Pulmonary artery endothelial cell (primary cell): ENCODE measurements around the gene EMC10. TPM values are rescaled to one million over a fixed set of nuclear protein-coding genes. Genes with fewer than 3 reads are reported as not detected.
"Not testable (repeated sequence)": the region's sequence is repeated elsewhere in the genome, so short reads cannot be mapped to it uniquely, and the experiment has no call there.

Source experiments
- DNase-seq: peaks from one replicate; pipeline ENCODE4 v3.0.0-alpha.2; 2011; ENCODE audit warnings: low read depth, low spot score
- total RNA-seq: library from RNA; depleted of rRNA; stranded (reverse); fragments of >200 nt; gene quantifications from 2 replicates; pipeline ENCODE4 v1.2.3, GENCODE V29; 2014

Gene EMC10
- total RNA-seq, 1 donor from 2014 or later: 74.2 TPM

DNA sequence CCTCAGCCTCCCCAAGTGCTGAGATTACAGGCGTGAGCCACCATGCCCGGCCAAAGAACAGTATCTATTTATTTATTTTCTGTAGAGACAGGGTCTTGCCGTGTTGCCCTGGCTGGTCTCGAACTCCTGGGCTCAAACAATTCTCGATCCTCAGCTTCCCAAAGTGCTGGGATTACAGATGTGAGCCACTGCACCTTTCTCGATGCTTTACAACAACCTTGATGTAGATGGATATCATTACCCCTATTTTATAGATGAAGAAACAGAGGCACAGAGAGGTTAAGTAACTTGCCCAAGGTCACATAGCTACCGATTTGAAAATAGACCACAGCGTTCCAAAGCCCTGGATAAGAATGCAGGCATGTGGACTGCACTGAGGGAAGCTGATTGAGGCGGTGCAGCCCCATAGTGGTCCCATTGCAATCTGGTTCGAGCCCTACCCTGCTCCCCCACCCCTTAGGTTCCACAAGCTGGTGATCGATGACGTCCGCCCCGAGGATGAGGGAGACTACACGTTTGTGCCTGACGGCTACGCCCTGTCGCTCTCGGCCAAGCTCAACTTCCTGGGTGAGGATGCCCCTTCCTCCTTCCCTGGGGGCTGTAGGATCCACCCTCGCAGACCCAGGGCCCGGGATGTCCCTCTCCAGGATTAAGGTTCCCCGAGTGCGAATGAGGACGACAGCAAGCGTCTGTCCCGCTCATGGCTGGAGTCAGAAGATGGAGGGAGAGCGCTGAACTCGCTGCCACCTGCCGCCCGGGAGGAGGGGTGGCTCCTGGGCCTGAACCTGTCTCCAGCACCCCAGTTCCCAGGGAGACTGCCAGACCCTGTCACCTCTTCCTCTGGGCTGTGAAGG lies 25.7 kb upstream of the EMC10 start:
- no peak for DNase-seq

DNA sequence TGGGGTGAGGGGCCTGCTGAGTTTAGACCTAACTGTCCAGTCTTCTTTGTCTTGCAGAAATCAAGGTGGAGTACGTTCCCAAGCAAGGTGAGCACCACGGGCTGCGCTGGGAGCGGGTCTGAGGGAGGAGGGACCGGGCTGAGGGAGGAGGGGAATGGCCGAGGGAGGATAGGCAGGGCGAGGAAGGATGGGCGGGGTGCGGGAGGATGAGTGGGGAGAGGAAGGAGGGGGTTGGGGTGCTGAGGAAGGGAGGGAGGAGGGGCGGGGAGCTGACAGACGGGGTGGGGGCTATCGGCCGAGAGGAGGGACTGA lies 25.1 kb upstream of the EMC10 start:
- no peak for DNase-seq

DNA sequence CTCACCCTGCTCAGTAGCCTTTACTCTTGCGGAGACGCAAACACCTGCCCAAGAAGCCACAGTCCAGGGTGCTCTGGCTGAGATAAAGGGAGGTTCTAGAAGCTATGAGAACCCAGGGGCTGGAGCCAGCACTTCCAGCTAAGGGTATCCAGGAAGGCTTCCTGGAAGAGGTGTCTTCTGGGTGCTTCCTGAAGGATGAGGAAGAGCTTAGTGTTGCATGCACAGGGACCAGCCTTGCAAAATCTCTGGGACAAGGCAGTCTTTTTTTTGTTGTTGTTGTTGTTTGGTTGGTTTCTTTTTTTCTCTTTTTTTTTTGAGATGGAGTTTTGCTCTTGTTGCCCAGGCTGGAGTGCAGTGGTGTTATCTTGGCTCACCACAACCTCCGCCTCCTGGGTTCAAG lies 23.1 kb upstream of the EMC10 start:
- no peak for DNase-seq

DNA sequence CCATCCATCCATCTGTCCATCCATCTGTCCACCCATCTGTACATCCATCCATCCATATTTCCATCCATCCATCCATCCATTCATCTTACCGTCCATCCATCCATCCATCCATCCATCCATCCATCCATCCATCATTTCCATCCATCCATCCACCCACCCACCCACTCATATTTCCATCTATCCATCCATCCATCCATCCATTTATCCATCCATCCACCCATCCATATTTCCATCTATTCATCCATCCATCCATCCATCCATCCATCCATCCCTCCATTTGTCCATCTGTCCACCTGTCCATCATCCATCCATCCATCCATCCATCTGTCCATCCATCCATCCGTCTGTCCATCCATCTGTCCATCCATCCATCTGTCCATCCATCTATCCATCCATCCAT lies 20.3 kb upstream of the EMC10 start:
- no peak for DNase-seq

DNA sequence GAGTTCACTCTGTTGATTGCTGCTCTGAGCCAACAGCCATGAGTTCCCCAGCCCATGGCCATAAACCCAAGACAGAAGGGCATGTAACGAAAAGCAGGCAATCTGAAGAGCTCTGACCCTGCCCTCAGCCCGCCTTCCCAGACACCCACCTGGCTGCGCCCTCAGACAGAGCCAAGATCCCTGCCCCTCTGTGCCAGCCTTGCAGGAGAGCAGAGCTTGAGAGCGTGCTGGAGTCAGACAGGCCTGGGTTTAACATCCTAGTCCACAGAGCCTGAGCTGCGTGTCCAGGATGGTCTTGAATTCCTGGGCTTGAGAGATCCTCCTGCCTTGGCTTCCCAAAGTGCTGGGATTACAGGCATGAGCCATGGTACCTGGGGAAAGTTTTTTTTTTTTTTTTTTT lies 19.0 kb upstream of the EMC10 start:
- no peak for DNase-seq

DNA sequence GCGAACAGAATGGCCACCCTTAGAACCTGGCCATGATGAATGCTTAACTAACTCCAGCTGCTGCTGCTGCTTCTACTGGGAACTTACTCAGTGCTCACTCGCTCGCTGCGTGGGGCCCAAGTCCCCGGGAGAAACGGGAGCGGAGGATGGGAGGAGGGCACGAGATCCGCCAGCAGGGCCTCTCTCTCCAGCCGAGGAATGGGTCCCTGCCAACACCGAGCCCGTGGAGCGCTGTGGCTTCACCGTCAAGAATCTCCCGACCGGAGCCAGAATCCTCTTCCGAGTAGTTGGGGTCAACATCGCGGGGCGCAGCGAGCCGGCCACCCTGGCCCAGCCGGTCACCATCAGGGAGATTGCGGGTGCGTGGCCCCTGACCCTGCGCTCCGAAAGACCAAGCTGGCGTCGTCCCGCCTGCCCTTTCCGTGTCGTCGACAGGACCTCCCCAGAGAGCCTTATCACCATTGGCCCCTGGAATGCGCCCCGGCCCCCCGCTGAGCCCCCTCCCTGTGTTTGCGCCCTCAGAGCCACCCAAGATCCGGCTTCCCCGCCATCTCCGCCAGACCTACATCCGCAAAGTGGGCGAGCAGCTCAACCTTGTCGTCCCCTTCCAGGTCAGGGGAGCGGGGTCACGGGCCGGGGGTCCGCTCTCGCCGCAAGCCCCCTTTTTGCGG lies 17.8 kb upstream of the EMC10 start:
- no peak for DNase-seq

DNA sequence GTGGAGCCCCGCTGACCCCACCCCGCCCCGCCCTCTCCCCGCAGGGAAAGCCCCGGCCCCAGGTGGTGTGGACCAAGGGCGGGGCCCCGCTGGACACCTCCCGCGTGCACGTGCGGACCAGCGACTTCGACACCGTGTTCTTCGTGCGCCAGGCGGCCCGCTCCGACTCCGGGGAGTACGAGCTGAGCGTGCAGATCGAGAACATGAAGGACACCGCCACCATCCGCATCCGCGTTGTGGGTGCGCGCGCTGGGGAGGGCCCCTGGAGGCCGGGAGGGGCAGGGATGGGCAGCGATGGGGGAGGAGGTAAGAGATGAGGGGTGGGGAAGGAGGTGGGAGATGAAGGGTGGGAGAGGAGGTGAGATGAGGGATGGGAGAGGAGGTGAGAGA lies 17.2 kb upstream of the EMC10 start:
- DNase-seq: no peak

DNA sequence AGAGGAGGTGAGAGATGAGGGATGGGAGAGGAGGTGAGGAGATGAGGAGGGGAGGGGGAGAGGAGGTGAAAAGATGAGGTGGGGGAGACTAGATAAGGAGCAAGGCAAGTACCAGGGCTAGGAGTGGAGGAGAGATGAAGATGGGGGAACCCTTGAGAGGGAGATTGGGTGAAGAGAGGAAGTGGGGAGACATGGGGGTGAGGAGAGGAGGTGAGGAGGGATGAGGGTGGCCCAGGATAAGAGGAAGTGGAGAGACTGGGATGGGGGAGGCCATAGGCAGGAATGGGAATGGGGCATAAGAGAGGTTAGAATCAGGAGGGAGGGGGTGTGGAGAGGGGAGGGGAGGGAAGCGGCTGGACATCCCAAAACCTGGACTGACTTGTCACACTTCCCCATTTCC lies 16.7 kb upstream of the EMC10 start:
- DNase-seq: no peak

DNA sequence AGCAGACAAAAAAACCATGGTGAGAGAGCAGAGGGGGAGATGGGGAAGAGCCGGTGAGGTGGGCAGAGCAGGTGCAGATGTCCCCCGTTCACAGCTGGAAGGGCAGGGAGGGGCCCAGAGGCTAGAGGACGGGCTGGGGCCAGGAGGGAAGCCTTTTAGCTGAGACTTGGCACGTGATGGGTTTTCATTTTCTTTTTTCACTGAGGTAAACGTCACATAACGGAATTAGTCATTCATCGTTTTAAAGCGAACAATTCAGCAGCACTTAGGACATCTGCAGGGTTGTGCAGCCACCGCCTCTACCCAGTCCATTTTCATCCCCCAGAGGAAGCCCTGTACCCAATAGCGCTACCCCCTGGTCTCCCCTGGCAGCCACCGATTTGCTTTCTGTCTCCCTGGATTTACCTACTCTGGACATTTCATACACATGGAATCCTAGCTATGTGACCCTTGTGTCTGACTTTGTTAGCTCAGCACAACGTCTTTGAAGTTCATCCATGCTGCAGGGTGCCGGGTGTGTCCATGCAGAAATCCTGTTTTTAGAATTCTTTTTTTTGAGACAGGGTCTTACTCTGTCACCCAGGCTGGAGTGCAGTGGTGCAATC lies 16.0 kb upstream of the EMC10 start:
- no peak for DNase-seq

DNA sequence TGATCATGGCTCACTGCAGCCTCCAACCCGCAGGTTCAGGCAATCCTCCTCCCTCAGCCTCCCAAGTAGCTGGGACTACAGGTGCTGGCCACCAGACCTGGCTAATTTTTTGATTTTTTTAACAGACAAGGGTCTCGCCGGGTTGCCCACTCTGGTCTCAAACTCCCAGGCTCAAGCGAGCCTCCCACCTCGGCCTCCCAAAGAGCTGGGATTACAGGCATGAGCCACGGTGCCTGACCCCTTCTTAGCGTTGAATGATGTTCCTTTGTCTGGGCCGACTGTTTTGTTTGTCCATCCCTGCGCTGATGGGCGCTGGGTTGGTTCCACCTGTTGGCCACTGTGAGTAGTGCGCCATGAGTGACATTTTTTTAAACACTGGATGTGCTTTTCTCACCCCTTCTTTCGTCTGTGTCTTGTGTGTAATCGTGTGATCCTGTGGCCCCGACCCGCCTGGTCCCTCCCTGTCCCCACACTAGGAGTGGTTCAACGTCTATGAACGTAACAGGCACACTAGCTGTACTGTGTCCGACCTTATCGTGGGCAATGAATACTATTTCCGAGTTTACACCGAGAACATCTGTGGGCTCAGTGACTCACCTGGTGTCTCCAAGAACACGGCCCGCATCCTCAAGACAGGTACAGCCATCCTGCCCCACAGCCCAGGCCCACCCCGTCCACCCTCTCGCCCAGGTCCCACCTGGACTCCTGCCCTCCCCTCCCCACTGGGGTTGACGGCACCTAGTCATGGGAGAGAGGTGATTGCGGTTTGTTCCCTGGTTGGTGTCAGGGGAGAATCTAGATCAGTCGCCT lies 15.0 kb upstream of the EMC10 start:
- no peak for DNase-seq

DNA sequence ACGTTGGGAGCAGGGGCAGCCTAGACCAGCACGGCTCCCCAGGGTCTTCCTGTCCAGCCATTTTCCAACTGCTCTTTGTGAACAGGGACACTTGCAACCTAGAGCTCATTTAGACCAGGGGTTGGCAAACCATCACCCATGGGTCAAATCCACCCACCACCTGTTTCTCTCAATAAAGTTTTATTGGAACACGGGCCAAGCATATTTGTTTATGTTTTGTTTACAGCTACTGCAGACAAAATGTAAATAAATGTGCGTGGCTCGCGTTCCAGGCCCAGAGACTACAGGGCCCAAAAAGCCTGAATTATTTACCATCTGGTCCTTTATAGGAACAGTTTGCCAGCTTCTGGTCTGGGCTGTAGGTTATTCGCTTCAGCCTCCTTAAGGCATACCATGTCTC lies 13.3 kb upstream of the EMC10 start:
- no peak for DNase-seq

DNA sequence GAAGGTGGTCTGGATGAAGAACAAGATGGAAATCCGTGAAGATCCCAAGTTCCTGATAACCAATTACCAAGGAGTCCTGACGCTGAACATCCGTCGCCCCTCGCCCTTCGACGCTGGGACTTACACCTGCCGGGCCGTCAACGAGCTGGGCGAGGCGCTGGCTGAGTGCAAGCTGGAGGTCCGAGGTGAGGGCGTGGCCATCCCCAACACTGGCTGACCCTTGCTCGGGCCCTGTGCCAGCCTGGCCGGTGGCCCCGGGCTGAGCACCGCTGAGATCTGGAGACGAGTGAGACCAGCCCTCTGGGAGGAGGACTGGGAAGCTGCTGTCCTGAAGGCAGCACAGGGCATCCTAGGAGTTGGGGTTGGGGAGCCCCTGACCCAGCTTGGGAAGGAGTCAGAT lies 12.0 kb upstream of the EMC10 start:
- DNase-seq: no peak

DNA sequence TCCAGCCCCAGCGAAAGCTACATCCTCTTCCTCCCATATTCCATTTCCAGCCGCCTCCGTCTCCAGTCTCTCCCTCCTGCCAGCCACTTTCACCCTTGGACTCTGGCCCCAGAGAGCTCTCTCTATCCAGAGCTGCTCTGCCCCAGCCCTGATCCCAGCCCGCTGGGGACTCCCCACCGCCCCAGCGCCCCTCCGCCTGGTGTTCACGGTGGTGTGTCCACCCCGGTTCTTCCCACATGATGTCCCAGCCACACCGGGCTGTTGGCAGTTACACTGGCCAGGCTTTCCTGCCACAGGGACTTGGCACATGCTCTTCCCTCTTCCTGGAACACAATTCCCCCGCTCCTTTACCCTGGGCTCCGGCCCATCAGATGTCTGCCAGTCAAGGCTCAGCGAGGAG lies 11.3 kb upstream of the EMC10 start:
- DNase-seq: no peak

DNA sequence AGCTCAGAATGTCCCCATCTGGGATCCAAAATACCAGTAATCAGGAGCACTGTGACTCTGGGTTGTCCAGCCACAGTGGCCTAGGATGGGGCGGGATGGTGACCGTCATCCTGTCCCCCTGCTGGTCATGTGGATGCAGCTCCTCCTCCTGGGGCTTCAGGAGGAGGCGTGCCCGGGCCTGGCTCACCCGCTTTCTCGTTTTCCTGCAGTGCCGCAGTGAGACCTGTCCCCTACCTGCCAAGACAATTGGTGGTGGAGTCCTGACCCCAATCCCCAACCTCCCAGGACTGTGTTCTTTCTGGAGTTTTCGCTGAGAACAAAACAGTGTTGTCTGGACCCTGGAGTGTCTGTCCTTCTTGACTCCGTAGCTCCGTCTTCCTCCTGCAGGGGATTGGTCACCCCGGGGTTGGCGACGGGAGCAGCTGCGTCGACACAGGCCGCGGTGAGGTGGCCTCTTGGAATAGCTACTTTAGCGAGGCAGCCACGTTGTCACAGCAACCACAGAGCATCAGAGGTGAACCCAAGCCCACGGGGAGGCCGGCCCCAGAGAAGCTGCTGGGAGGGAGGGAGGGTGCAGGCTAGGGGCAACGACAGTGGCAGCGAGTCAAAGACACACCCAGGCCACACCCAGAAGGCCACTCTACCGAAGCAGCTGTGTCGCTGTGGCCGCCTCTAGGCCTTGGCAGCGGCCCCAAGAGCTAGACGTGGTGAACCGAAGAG lies 10.2 kb upstream of the EMC10 start:
- no peak for DNase-seq

DNA sequence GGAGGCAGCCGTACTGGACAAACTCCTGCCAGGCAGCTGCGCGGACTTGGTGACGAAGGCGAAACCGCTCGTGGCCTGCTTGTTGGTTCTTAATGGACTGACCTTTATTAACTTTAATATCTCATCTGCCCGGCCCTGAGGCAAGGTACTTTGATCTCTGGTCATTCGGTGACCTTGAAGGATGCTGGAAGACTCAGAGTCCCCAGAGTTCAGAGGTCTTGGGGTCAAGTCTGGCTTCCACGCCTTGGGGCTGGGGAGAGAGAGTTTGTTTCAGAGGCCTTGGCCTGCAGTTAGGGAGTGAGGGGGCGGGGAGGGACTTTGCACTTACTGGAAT lies 9.6 kb upstream of the EMC10 start:
- no peak for DNase-seq

DNA sequence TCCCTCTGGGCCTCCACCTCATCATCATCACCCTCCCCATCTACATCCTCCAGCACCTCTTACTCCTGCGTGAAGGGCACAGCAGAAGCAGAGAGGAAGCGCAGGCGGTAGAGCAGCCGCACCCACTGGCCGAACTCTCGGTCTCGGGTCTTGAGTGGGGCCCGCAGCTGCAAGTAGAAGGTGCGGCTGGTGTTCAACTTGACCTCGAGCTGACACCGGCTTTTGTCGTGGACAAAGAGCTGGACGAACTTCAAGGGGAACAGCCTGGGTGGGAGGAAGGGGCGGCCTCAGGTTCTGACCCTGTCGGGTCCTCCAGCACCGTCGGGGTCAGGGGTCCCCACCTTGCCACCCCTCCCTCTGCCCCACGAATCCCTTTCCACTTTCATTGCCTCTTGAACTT lies 8.7 kb upstream of the EMC10 start:
- no peak for DNase-seq

DNA sequence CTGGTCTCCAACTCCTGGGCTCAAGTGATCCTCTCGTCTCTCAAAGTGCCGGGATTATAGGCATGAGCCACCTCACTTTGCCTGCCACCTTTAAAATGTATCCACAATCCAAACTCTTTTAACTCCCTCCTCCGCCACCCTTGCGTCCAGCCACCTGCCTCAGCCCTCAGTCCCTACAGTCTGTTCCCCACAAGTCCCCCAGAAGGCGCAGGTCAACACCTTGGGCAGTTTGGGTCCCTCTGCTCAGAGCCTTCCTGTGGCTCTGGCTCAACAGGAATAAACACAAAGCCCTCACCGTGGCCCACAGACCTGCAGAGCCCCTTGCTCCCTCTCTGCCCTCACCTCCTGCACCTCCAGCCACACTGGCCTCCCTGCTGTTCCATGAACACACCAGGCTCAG lies 7.5 kb upstream of the EMC10 start:
- DNase-seq: no peak

DNA sequence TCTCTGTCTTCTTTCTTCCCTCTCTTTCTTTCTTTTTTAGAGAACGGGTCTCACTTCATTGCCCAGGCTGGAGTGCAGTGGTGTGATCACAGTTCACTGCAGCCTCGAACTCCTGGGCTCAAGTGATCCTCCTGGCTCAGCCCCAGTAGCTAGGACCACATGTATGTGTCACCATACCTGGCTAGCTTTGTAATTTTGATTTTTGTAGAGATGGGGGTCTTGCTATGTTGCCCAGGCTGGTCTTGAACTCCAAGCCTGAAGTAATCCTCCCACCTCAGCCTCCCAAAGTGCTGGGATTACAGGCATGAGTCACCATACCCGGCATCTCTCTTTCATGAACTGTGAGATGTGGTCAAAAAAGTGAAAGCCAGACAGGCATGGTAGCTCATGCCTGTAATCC lies 3.0 kb upstream of the EMC10 start:
- DNase-seq: not testable (repeated sequence)

DNA sequence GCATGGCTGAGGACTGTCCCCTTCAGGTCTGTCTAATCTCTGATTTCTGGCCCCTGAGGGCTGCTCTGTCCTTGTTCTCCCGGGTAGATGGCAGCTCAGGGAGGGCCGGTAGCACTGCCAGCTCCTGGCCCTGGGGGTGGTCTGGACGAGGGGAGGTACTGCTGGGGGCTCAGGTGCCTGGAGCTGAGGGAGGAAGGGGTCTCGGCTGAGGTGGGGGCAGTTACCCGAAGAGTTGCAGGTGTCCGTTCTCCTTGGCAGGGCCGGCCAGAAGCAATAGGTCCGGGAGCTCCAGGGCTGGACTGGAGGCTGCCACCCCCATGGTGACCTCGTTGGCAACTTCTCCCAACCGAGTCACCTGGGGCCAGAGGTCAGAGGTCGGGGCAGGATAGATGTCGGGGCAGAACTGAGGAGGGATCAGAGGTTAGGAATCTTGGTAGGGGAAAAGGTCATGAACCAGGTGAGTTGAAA lies 1.2 kb upstream of the EMC10 start:
- DNase-seq: no peak

DNA sequence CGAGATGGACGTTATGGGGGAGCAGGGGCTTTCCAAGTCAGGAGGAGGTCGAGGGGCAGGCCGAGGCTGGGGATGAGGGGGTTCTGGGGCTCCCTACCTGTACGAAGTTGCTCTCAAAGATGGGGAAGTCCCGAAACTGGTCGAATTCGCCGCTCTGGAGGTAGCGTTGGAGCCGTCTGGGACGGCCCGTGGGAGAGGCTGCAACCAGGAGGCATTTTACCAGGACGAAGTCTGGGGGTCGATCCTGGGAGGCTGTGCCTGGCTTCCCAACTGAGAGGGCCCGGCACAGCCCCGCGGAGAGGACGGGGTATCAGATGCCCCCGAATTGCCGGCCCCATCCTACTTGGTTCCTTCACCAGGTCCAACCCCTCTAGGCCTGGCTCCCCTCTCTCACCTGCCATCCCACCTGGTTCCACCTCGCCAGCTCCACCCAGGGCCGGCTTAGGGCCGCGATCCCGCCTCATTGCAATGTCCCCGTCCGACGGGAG lies 527 bp upstream of the EMC10 start:
- no peak for DNase-seq

DNA sequence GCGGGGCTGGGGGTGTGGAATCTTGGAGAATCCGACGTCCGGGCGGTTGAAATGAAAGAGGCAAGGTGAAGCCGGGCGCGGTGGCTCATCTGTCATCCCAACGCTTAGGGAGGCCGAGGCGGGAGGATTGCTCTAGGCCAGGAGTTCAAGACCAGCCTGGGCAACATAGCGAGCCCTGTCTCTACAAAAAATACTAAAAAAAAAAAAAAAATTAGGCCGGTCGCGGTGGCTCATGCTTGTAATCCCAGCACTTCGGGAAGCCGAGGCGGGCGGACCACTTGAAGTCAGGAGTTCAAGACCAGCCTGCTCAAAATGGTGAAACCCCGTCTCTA lies 566 bp downstream of the EMC10 start:
- no peak for DNase-seq
